Spleen (tissue), 11 donors: Measurements from ENCODE around the gene RPS27A. TPM values are rescaled to one million over a fixed set of nuclear protein-coding genes. Genes with fewer than 3 reads are reported as not detected.
A peak's percentile ranks its signal among the peaks of the same experiment; 100 is the strongest.
"Not testable (repeated sequence)": the region's sequence is repeated elsewhere in the genome, so short reads cannot be mapped to it uniquely, and the experiment has no call there.

Experiments
- DNase-seq: peaks from one replicate; pipeline ENCODE4 v3.0.0-alpha.2; 2020
- H3K27ac ChIP-seq, 8 donors: fragments of 200-600 bp; sonication (generic) in 7 of 8; 1 replicate in 4 of 8; 2 replicates in 4 of 8; pipeline versions ENCODE4 v1.5.0 to v1.8.0; 2016 to 2021; ENCODE audit warnings: inconsistent platforms in 4 of 8, mild to moderate bottlenecking in 4 of 8, moderate library complexity in 1 of 8
- H3K27me3 ChIP-seq, 7 donors: fragments of 200-600 bp; sonication (generic) in 6 of 7; replicated peaks in 1 of 7; 1 replicate in 4 of 7; 2 replicates in 3 of 7; pipeline versions ENCODE4 v1.5.0 to v1.8.0; 2016 to 2021; ENCODE audit warnings: inconsistent platforms in 3 of 7, mild to moderate bottlenecking in 1 of 7
- H3K36me3 ChIP-seq, 6 donors: fragments of 200-600 bp; sonication (generic) in 5 of 6; 1 replicate in 4 of 6; 2 replicates in 2 of 6; pipeline versions ENCODE4 v1.5.0 to v1.8.0; 2016 to 2021; ENCODE audit warnings: inconsistent platforms in 2 of 6
- H3K4me1 ChIP-seq, 6 donors: fragments of 200-600 bp; sonication (generic) in 5 of 6; 1 replicate in 3 of 6; 2 replicates in 3 of 6; pipeline versions ENCODE4 v1.5.0 to v1.8.0; 2016 to 2021; ENCODE audit warnings: inconsistent platforms in 3 of 6
- H3K4me3 ChIP-seq, 8 donors: fragments of 200-600 bp; sonication (generic) in 7 of 8; 1 replicate in 4 of 8; 2 replicates in 4 of 8; pipeline versions ENCODE4 v1.5.0 to v1.8.0; 2016 to 2021; ENCODE audit warnings: inconsistent platforms in 4 of 8, mild to moderate bottlenecking in 4 of 8, moderate library complexity in 2 of 8
- H3K9me3 ChIP-seq, 8 donors: fragments of 200-600 bp; sonication (generic) in 7 of 8; 1 replicate in 4 of 8; 2 replicates in 4 of 8; pipeline versions ENCODE4 v1.5.0 to v1.8.0; 2016 to 2021; ENCODE audit warnings: inconsistent platforms in 4 of 8
- POLR2A ChIP-seq, 3 donors: fragments of 450-650 bp; IDR thresholded peaks; one replicate each; pipeline ENCODE4 v1.5.1; 2017; ENCODE audit warnings: antibody characterized with exemption in 3 of 3, mild to moderate bottlenecking in 1 of 3
- POLR2AphosphoS5 ChIP-seq, 3 donors: sonication (generic); formaldehyde crosslinking; IDR thresholded peaks; one replicate each; pipeline ENCODE4 v1.5.1; 2017; ENCODE audit warnings: antibody characterized with exemption in 3 of 3
- WGBS, 5 donors: extraction: QIAGEN DNeasy Blood & Tissue Kit in 3 of 5; methylation state at CpG; one replicate each; pipeline versions ENCODE4 v1.1.5 to v1.1.7; 2013 to 2018; 5-methylcytosine and 5-hydroxymethylcytosine counted together
- intact Hi-C: fragments of 100-400 bp; cut with DNase I; formaldehyde crosslinking; loops from one replicate; pipeline ENCODE4 v1.15.0; 2023; ENCODE audit warnings: low total_unique reads
- polyA plus RNA-seq, 3 donors: library from polyadenylated mRNA; stranded (reverse); fragments of 200-250 nt; gene quantifications; one replicate each; pipeline ENCODE4 v1.2.1, GENCODE V29; 2013
- total RNA-seq, 7 donors: library from RNA; depleted of rRNA in 3 of 7; stranded (reverse); fragments of >200 nt in 3 of 7; fragmentation: NEBNext Ultra II Directional in 4 of 7; extraction: Animal tissue kit (Norgen Biotek cat#: 25700) in 4 of 7; gene quantifications; one replicate each; pipeline versions ENCODE4 v1.1.0 to v1.2.1, GENCODE V29; 2016 to 2021
- TF ChIP-seq, protein P1 (sequence below), 11 experiments: fragments of 200-600 bp in 7 of 11; fragments of 450-650 bp in 4 of 11; sonication (generic) in 4 of 11; IDR thresholded peaks in 8 of 11; conservative IDR thresholded peaks in 3 of 11; 1 replicate in 7 of 11; 2 replicates in 4 of 11; pipeline versions ENCODE4 v1.4.0 to v1.8.0; 2016 to 2021; ENCODE audit warnings: antibody characterized with exemption in 11 of 11, inconsistent platforms in 4 of 11, mild to moderate bottlenecking in 1 of 11
- donor health status: healthy with polysubstance abuse.
- donor health status: DM: no; HTN: no; CAD: no; lungs with moderate emphysema.
- donor health status: DM: no; HTN: no; CAD: no.
- donor health status: Bipolar disorder and iron deficiency.
- donor health status: healthy.
- donor health status: DM: no; HTN: no; CAD: no.
- donor health status: DM: yes; HTN: yes; CAD: no.

RPS27A gene
- total and polyA plus RNA-seq, 10 donors = 939 to 4,730 (median 1,367) TPM

DNA sequence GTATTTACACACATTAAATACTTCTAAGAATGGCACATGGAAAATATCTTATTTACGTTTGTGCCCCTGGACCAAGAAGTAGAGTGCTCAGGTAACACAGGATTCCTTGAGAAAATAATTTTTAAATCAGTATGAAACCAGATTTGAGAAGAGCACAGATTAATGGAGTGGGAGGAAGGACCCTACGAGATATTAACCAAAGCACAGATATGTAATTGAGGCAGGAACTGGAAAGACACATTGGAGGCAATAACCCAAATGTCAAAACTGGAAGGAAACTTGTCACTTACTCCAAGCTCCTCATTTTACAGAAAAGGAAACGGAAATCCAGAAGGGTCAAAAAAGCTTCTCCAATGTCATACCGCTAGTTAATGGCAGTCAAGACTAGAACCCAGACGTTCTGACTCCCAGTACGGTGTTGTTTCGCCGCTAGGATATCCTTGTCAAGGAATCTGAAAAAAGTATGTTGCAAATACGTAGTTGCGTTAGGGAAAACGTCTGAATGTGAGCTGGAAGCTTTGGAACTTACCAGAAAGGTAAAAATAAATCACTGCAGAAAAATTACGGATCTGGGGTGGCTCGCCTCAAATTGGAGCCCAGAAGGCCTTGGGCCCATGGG is 35.9 kb downstream of the RPS27A start:
- Histone ChIP-seq H3K36me3 (peaks cover 0 to 46% (median 25%) of the 10 kb centered on the region in 6 donors), H3K27me3 (no peaks in the 10 kb centered on the region), H3K4me1 (peaks cover 13 to 27% (median 21%) of the 10 kb centered on the region in 6 donors), H3K9me3 (no peaks in the 10 kb centered on the region), H3K4me3 (peak overlapping the region; percentile 61 to 92 (median 66)), H3K27ac (peak overlapping the region; percentile 83 to 93 (median 88))
- intact Hi-C loops = no loop called here
- 15 to 23% (median 20%) methylated on average over 13 of the region's 13 CpGs for WGBS, 5 donors
- TF ChIP-seq, protein P1, sequence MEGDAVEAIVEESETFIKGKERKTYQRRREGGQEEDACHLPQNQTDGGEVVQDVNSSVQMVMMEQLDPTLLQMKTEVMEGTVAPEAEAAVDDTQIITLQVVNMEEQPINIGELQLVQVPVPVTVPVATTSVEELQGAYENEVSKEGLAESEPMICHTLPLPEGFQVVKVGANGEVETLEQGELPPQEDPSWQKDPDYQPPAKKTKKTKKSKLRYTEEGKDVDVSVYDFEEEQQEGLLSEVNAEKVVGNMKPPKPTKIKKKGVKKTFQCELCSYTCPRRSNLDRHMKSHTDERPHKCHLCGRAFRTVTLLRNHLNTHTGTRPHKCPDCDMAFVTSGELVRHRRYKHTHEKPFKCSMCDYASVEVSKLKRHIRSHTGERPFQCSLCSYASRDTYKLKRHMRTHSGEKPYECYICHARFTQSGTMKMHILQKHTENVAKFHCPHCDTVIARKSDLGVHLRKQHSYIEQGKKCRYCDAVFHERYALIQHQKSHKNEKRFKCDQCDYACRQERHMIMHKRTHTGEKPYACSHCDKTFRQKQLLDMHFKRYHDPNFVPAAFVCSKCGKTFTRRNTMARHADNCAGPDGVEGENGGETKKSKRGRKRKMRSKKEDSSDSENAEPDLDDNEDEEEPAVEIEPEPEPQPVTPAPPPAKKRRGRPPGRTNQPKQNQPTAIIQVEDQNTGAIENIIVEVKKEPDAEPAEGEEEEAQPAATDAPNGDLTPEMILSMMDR (IDR thresholded peaks at IDR 0.05 in 8 of 11, conservative IDR thresholded peaks at IDR 0.05 in 3 of 11) = no peak
- TF ChIP-seq POLR2A (IDR thresholded peaks at IDR 0.05) (no peak), POLR2AphosphoS5 (IDR thresholded peaks at IDR 0.05) (no peak)
- no peak for DNase-seq

DNA sequence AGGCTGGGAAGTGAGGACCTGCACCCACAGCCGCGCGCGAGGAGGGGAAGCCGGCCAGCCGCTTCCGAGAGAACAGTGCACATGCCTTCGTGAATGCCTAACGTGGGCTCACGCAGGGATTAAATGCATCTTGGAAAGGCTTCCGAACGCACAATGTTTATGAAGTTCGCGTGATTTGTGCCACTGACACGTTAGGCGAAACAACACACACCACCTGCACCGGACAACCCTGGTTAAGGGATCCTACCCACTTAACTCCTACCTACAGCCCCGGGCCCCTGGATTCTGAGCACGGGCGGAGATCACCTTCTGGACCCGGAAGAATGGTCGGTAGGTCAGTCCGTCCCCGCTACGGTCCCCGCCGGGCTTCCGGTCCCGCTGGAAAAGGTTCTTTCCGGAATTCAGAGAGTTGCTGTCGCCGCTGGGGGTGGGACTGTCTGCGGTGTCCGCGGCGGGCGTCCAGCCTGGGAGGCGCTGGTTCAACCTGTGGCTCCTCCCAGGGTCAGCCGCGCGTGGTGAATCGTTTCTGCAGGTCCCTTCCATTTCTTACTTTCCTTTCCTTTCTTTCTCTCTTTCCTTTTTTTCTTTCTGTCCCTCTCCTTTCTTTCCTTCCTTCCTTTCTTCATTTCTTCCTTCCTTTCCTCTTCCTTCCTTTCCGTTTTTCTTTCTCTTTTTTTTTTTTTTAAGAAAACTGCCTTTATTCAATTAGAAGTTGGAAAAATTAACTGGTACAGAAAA is 36.6 kb downstream of the RPS27A start, which contains the start of gene MTIF2:
MTIF2 (minus strand) TSS at position 325 of the 738 bp plus-strand sequence. CDS start 5,373 bp downstream, outside the sequence.
- 0 to 1% (median 0%) methylated on average over 43 of the region's 43 CpGs for WGBS, 5 donors
- peak; percentile 96 for DNase-seq
- peaks cover 13 to 27% (median 21%) of the 10 kb centered on the region in 6 donors for H3K4me1 ChIP-seq
- TF ChIP-seq, protein P1 (IDR thresholded peaks at IDR 0.05 in 8 of 11, conservative IDR thresholded peaks at IDR 0.05 in 3 of 11) = peak in 6 of 11 experiments; percentile 19 to 45 (median 36)
- TF ChIP-seq POLR2A (IDR thresholded peaks at IDR 0.05) (peak in 2 of 3 donors; percentile 40 to 47), POLR2AphosphoS5 (IDR thresholded peaks at IDR 0.05) (peak; percentile 89 to 92 (median 90))
- no peaks in the 10 kb centered on the region for H3K27me3 ChIP-seq
- H3K9me3 ChIP-seq = no peaks in the 10 kb centered on the region
- peak within 1 kb of the TSS; percentile 83 to 93 (median 88) for H3K27ac ChIP-seq
- intact Hi-C loops = no loop called here
- H3K36me3 ChIP-seq = peaks cover 0 to 39% (median 20%) of the 10 kb centered on the region in 6 donors
- H3K4me3 ChIP-seq = peak within 1 kb of the TSS; percentile 61 to 92 (median 66)

DNA sequence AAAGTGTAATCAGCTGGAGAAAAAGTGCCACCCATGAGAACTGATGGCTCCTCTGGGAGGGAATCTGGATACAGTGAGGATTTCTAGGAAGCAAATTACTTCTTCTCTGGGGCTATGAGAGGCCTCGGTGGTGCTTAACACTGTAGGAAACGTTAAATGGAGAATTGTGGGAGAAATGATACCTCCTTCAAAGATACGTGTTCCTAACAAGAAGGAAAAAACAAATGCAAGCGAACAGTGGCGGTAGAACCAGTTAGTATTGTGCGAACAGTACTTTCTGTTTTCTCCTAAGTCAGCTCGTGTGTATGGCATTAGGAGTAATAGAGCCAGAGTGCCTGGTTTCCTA is 37.1 kb downstream of the RPS27A start:
- WGBS, 5 donors = 28 to 37% (median 32%) methylated on average over 7 of the region's 7 CpGs
- Histone ChIP-seq H3K27me3 (no peaks in the 10 kb centered on the region), H3K4me1 (peaks cover 13 to 27% (median 21%) of the 10 kb centered on the region in 6 donors), H3K4me3 (peak overlapping the region; percentile 61 to 92 (median 66)), H3K27ac (peak overlapping the region; percentile 83 to 93 (median 88)), H3K9me3 (no peaks in the 10 kb centered on the region), H3K36me3 (peaks cover 0 to 34% (median 20%) of the 10 kb centered on the region in 6 donors)
- TF ChIP-seq, protein P1 (IDR thresholded peaks at IDR 0.05 in 8 of 11, conservative IDR thresholded peaks at IDR 0.05 in 3 of 11) = peak in 1 of 11 experiments; percentile 6
- no peak for TF ChIP-seq POLR2AphosphoS5 (IDR thresholded peaks at IDR 0.05)
- TF ChIP-seq POLR2A (IDR thresholded peaks at IDR 0.05) = no peak
- no peak for DNase-seq
- intact Hi-C loops = no loop called here

DNA sequence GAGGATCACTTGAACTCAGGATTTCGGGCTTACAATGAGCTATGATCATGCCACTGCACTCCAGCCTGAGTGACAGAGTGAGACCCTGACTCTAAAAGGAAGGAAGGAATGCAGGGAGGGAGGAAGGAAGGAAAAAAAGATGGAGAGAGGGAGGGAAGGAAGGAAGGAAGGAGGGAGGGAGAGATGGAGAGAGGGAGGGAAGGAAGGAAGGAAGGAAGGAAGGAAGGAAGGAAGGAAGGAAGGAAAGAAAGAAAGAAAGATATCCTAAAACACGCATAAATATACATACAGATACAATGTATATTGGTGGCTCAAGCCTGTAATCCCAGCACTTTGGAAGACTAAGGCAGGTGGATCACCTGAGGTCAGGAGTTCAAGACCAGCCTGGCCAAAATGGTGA is 41.9 kb downstream of the RPS27A start:
- intact Hi-C loops, H3K36me3 ChIP-seq, H3K27me3 ChIP-seq, H3K27ac ChIP-seq, H3K4me3 ChIP-seq, H3K9me3 ChIP-seq, DNase-seq: not testable (repeated sequence)
- 78 to 94% (median 83%) methylated on average over 2 of the region's 2 CpGs for WGBS, 5 donors
- H3K4me1 ChIP-seq = peaks cover 6 to 11% (median 10%) of the 10 kb centered on the region in 6 donors
